ENCODE results near the gene PLEKHJ1. TPM values are rescaled to one million over a fixed set of nuclear protein-coding genes. Genes with fewer than 3 reads are reported as not detected.

The PLEKHJ1 gene
- total RNA-seq, 3 donors from 2014 or later = 44.6 to 52.8 (median 47.4) TPM

GRCh38 chr19:2215281-2215751, 20.8 kb downstream of the PLEKHJ1 start:
- intact Hi-C loops (cut with DNase I; ENCODE audit: low total_unique reads) = no loop called here
- DNase-seq (ENCODE audit: low spot score in 2 of 2) = no peak
- no peaks in the 10 kb centered on the region for H3K4me1 ChIP-seq
- no peak overlapping the region for H3K27ac ChIP-seq
- H3K36me3 ChIP-seq = peaks cover 5% of the 10 kb centered on the region
- TF ChIP-seq POLR2AphosphoS5 (IDR thresholded peaks at IDR 0.05) (no peak), CTCF (IDR thresholded peaks at IDR 0.05) (no peak), POLR2A (IDR thresholded peaks at IDR 0.05) (no peak)
- no peaks in the 10 kb centered on the region for H3K9me3 ChIP-seq
- no peaks in the 10 kb centered on the region for H3K27me3 ChIP-seq
- H3K4me3 ChIP-seq = no peak overlapping the region

GRCh38 chr19:2214251-2214650, 21.9 kb downstream of the PLEKHJ1 start:
- Histone ChIP-seq H3K4me3 (no peak overlapping the region), H3K4me1 (no peaks in the 10 kb centered on the region), H3K27ac (no peak overlapping the region), H3K36me3 (peaks cover 5% of the 10 kb centered on the region), H3K9me3 (no peaks in the 10 kb centered on the region), H3K27me3 (no peaks in the 10 kb centered on the region)
- TF ChIP-seq POLR2A (IDR thresholded peaks at IDR 0.05) (no peak), CTCF (IDR thresholded peaks at IDR 0.05) (no peak), POLR2AphosphoS5 (IDR thresholded peaks at IDR 0.05) (no peak)
- intact Hi-C loops (cut with DNase I; ENCODE audit: low total_unique reads) = no loop called here
- no peak for DNase-seq (ENCODE audit: low spot score in 2 of 2)

DNA sequence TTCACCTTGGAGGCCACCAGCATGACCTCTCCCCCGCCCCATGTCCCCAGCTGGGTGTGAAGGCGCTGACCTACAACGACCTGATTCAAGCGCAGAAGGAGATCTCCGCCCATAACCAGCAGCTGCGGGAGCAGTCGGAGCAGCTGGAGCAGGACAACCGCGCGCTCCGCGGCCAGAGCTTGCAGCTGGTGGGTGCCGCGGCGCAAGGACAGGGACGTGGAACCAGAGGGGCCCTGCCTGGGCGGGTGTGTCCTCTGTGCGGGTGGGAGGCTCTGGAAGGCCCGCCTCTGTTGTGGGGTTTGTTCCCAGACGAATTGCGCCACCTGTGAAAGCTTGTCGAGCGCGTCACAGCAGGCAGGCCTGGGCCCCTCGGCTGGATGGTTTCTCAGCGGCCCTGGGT, 22.3 kb downstream of the PLEKHJ1 start:
- H3K36me3 ChIP-seq = peaks cover 5% of the 10 kb centered on the region

GRCh38 chr19:2212861-2213711, 23.0 kb downstream of the PLEKHJ1 start:
- H3K36me3 ChIP-seq = peaks cover 5% of the 10 kb centered on the region
- intact Hi-C loops (cut with DNase I; ENCODE audit: low total_unique reads) = no loop called here
- no peak for DNase-seq (ENCODE audit: low spot score in 2 of 2)
- H3K27me3 ChIP-seq = no peaks in the 10 kb centered on the region
- H3K27ac ChIP-seq = no peak overlapping the region
- H3K4me1 ChIP-seq = no peaks in the 10 kb centered on the region
- TF ChIP-seq POLR2A (IDR thresholded peaks at IDR 0.05) (no peak), CTCF (IDR thresholded peaks at IDR 0.05) (no peak), POLR2AphosphoS5 (IDR thresholded peaks at IDR 0.05) (no peak)
- H3K4me3 ChIP-seq = no peak overlapping the region
- no peaks in the 10 kb centered on the region for H3K9me3 ChIP-seq

More for the DNA sequence above, 22.3 kb downstream of the PLEKHJ1 start:
- Histone ChIP-seq H3K4me3 (no peak overlapping the region), H3K9me3 (no peaks in the 10 kb centered on the region), H3K4me1 (no peaks in the 10 kb centered on the region), H3K27ac (no peak overlapping the region), H3K27me3 (no peaks in the 10 kb centered on the region)
- DNase-seq (ENCODE audit: low spot score in 2 of 2) = no peak
- intact Hi-C loops (cut with DNase I; ENCODE audit: low total_unique reads) = no loop called here
- TF ChIP-seq CTCF (IDR thresholded peaks at IDR 0.05) (no peak), POLR2AphosphoS5 (IDR thresholded peaks at IDR 0.05) (no peak), POLR2A (IDR thresholded peaks at IDR 0.05) (no peak)

GRCh38 chr19:2210987-2211740, 25.0 kb downstream of the PLEKHJ1 start:
- TF ChIP-seq CTCF (IDR thresholded peaks at IDR 0.05) = no peak
- no peak for TF ChIP-seq POLR2AphosphoS5 (IDR thresholded peaks at IDR 0.05)
- TF ChIP-seq POLR2A (IDR thresholded peaks at IDR 0.05) = no peak
- Histone ChIP-seq H3K27me3 (no peaks in the 10 kb centered on the region), H3K4me1 (no peaks in the 10 kb centered on the region), H3K27ac (no peak overlapping the region), H3K36me3 (peaks cover 5% of the 10 kb centered on the region), H3K4me3 (no peak overlapping the region), H3K9me3 (no peaks in the 10 kb centered on the region)
- no peak for DNase-seq (ENCODE audit: low spot score in 2 of 2)
- intact Hi-C loops (cut with DNase I; ENCODE audit: low total_unique reads) = no loop called here
